SKM-1 treated with dmso at 0.1 percent for 144 hours (cell line): ENCODE results near the gene KREMEN1.

Experiments
- DNase-seq: peaks from one replicate; lab custom pipeline; 2025; ENCODE audit not compliant: unreplicated experiment; lab: John Stamatoyannopoulos, UW

The KREMEN1 gene

GRCh38 chr22:29149841-29150555, 77.2 kb downstream of the KREMEN1 start:
- DNase-seq = no peak

GRCh38 chr22:29150701-29151100, 77.9 kb downstream of the KREMEN1 start:
- DNase-seq = no peak

DNA sequence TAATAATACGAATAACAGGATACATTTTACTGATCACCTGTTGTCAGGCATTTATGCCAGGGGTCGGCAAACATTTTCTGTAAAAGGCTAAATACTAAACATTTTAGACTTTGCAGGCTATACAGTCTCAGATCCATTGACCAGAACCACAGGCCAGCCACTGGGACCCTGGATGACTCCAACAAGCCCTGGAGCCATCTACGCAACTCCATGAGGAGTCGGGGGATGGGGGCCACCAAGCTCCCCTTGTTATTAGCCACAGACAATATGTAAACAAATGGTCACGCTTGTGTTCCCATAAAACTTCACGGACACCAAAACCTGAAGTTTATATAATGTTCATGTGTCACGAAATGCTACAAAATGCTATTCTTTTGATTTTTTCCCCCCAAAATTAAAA, 78.5 kb downstream of the KREMEN1 start:
- no peak for DNase-seq

DNA sequence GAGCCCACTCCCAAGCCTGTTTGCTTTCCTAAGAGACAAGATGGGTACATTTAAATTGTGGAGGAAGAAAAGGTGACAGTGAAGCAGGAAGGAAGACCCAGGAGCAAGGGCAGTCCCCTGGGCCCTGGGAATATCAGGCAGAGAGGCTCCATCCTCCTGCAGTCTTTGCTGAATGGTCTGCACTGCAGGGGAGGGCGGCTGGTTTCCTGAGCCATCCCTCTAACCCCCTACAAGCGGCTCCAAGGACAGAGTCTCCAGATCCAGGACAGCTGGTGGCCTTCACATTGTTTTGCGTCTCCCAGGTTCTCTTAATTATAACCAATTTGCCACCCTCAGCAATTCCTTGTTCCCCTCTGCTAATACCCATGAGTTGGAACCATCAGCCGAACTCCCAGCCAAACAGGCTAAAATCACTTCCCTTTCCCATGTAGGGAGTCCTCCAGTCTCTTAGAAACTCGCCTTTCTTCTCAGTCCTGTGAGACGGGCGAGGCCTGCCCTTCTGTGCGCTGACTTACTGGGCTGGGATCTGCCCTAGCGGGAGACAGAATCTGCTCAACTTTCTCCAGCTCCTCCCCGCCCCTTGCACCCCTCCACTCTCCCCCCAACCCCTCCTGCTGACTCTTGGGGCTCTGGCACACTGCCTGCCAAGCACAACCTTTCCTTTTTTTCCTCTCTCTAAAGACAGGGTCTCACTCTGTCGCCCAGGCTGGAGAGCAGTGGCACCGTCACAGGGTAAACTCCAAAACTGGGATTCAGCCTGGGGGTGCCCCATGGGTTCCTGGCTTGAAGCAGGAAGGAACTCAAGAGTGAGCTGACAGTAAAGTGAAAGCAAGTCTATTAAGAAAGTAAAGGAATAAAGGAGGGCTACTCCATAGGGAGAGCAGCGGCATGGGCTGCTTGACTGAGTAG, 79.5 kb downstream of the KREMEN1 start:
- no peak for DNase-seq

- no peak for DNase-seq
Observed at GRCh38 chr22:29152954-29153719, 80.3 kb downstream of the KREMEN1 start.

DNA sequence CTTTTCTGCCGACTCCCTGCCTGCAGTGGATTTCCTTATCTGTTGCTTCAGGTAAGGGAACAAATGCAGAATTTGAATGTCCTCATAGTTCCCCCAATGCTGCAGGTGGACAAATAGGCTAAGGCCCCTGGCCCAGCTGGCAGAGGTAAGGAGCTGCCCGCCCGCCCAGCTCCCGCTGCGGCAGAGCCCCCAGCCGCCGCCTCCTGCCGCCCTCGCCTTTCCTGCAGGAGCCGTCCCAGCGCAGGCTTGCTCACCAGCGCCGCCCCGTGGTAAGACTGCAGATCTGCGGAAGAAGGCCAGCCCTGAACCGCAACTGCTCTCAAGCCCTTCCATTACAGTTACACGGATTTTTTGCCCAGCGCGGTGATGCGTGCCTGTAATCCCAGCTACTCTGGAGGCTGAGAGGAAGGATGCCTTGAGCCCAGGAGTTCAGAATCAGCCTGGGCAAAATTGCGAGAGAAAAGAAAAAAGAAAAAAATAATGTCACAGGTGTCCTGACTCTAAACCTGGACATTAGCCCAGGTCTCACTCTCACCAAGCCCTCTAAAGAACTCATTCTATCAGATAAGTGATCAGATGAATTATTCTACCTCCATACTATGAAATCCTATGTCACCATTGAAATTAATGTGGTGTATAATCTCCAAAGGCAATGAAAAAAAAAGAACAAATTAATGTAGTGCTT, 81.7 kb downstream of the KREMEN1 start:
- peak; percentile 47 for DNase-seq

- no peak for DNase-seq
Observed at GRCh38 chr22:29155966-29156365, 83.1 kb downstream of the KREMEN1 start.

DNA sequence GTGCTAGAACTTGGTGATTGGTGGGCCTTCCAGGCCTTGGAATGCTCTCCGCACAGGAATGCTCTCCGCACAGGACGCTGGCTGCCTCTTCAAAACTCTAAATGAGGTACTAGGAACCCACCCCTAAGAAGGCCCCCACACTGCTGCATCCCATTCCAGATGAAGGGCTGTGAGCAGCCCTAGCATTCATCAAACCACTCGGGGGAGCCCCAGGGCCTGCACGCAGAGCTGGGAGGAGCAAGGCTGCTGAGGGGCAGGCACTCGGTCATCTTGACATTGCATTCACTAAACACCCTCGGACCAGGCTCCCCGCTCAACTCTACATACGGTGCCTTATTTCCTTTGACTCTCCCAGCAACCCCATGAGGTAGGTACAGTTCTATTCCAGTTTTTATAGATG, 83.7 kb downstream of the KREMEN1 start:
- no peak for DNase-seq

DNA sequence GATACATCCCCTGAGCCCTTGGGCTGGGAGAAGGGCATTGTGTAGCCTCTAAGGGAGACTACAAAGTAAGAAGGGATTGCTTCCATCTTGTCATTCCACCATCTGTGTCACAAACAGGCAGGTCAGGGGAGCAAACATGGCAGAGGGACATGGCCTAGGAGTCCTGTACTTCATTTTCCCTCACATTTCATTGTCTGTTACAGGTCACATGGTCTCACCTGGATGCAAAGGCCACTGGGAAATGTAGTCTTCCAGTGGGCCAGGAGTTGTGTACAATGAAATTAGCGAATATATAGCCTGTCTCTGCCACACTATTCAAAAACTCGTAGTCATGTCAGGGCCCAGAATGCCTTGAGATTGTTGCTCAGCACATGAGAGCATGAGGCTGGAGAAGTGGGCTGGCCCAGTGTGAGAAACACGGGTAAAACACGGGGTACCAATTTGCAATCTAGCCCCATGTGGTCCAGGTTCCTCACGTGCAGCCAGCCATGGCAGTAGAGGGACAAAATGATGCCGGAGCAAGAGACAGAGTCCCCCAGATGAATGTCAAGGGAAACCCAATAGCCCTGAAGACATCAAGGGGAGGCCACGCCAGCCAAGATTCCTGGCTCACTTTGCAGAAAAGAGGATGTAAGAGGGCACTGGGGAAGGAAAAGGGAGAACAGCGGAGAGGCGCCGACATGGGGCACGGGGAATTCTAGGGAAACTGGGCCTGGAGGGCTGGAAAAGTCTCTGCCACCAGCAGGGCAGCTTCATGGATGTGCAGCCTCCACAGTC, 85.1 kb downstream of the KREMEN1 start:
- no peak for DNase-seq

- no peak for DNase-seq
Observed at GRCh38 chr22:29158546-29158945, 85.7 kb downstream of the KREMEN1 start.

DNA sequence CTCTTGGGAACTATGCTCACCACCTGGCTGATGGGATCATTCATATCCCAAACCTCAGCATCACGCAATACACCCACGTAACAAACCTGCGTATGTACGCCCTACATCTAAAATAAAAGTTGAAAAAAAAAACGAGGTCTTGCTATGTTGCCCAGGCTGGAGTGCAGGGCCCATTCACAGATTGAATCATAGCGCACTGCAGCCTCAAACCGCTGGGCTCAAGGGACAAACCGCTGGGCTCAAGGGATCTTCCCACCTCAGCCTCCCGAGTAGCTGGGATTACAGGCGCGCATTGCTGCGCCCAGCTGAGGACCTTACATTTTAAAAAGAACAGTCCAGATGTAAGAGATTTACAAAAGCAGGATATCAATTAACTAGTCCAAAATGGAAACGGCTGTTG, 91.0 kb downstream of the KREMEN1 start:
- DNase-seq = no peak

DNA sequence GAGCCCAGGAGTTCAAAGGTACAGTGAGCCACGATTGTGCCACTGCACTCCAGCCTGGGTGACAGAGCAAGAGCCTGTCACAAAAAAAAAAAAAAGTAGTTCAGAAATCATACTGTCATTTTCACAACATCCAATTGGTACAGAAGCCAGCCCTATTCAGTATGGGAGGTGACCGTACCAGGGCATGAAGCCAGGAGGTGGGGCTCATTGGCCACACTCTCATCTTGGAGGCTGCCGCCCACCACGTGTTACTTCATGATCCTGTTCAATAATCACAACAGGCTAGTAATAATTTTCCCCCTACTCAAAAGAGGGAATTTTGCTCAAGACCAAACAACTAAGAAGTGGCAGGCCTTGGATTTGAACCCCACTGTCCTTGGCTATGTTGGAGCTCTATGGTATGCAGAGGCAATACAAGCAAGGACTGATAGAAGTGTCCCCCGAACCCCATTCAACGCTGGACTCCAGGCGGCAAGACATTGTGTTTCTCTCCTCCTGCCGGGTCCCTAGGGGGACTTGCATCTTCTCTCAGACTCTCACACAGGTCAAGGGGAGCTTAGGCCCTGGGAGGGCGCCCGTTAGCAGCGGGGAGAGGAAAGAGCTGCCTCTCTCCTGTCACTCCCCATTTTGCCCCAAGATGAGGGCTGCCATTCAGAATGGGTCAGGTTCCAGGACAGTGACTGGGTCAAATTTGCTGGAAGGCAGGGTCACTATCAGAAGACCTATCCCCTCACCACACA, 92.7 kb downstream of the KREMEN1 start:
- no peak for DNase-seq

DNA sequence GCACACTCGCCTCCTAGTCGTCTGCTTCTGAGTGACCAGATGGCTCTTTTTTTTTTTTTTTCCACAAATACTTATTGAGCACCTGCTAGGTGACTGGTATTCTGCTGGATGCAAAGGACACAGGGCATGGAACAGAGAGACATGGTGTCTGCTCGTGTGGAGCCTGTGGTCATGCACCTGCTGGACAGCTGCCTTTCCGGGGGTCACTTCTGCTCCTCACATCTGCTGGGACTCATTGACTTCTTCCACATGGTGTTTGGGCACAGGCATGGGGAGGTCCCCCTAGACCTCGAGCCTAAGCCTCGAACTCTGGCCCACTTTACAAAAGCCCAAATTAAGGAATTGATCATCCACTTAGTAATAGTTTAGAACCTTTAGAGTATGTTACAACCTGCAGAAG, 93.3 kb downstream of the KREMEN1 start:
- DNase-seq = no peak

DNA sequence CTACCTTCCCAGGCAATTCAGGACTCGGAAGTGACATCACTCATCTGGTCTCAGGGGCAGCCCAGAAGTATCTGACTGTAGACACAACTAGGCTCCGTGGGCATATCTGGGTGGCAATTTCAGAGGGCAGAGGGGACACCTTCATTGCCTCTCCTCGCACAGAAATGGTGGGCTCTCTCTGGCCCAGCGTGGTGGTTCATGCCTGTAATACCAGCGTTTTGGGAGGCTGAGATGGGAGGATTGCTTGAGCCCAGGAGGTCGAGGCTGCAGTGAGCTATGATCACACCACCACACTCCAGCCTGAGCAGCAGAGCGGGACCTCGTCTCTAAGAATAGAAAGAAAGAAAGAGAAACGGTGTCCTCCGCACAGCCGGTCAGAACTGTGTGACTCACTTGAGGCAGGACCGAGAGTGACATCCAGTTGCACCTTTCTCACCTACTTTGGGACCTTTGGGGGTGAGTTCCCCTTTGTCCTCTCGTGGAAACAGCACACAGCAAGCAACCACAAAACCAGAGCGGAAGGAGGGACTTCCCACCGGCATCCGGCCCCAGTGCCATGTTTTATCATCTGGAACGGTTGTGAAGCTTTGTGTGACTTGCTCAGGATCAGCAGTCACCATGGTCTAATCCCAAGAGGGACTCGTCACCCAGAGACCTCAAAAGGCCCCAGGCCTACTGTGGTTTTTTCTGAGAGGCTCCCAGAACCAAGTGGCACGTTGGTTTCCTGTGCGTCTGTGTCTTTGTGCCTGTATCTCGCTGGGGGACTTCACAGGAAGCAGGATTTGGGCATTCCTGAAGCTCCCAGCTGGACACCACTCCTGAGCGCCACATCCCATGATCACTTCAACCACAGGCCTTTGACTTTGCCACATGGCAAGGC, 94.4 kb downstream of the KREMEN1 start:
- DNase-seq = peak; percentile 91

GRCh38 chr22:29171721-29172120, 98.9 kb downstream of the KREMEN1 start:
- no peak for DNase-seq

DNA sequence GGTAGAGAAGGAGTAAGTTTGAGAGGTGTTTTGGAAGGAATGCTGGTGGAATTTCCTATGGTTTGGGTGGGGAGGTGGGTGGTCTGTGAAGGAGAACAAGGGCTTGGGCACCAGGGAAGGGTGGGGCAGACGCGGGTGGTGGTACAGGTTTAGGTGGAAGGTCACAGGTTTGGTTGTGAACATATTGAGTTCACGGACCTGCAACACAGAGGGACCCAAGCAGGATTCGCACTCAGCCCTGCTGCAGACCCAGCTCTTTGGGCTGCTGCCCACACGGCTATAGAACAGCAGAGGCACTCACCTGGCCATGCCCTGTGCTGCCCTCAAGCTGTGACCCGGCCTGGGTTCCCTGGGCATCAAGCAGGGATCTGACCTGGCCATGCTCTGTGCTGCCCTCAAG, 99.4 kb downstream of the KREMEN1 start:
- DNase-seq = no peak

GRCh38 chr22:29175312-29175835, 102.5 kb downstream of the KREMEN1 start:
- DNase-seq = no peak
